Type B pancreatic cell (in vitro differentiated cells): ENCODE measurements around the gene HEG1. TPM values are rescaled to one million over a fixed set of nuclear protein-coding genes. Genes with fewer than 3 reads are reported as not detected.

ENCODE experiments used
- DNase-seq: peaks from one replicate; pipeline ENCODE4 v3.0.0; 2021; ENCODE audit warnings: mixed read lengths; ENCODE audit not compliant: unreplicated experiment; ENCODE audit errors: extremely low spot score
- H3K27ac Mint-ChIP-seq: 2 replicates; pipeline ENCODE4 v1.8.0; 2021; ENCODE audit warnings: mild to moderate bottlenecking, mixed read lengths
- H3K27me3 Mint-ChIP-seq: 2 replicates; pipeline ENCODE4 v1.8.0; 2021; ENCODE audit warnings: mixed read lengths
- H3K36me3 Mint-ChIP-seq: 2 replicates; pipeline ENCODE4 v1.8.0; 2021; ENCODE audit warnings: mixed read lengths
- H3K4me1 Mint-ChIP-seq: one replicate; pipeline ENCODE4 v1.8.0; 2021; ENCODE audit warnings: mixed read lengths; ENCODE audit not compliant: unreplicated experiment
- H3K4me3 Mint-ChIP-seq: 2 replicates; pipeline ENCODE4 v1.8.0; 2021; ENCODE audit warnings: mild to moderate bottlenecking, mixed read lengths
- H3K9me3 Mint-ChIP-seq: 2 replicates; pipeline ENCODE4 v1.8.0; 2021; ENCODE audit warnings: mixed read lengths
- CTCF ChIP-seq: fragments of 200-600 bp; sonication (generic); conservative IDR thresholded peaks from 2 replicates; pipeline ENCODE4 v1.5.0; 2021; ENCODE audit warnings: antibody characterized with exemption, mild to moderate bottlenecking
- total RNA-seq: library from RNA; stranded (reverse); gene quantifications from 2 replicates; pipeline ENCODE4 v1.2.1, GENCODE V29; 2021; ENCODE audit warnings: low replicate concordance

Gene HEG1
- total RNA-seq, 1 donor from 2014 or later: 43.1 TPM

- no peak overlapping the region for H3K27ac Mint-ChIP-seq
- peaks cover 17% of the 10 kb centered on the region for H3K4me1 Mint-ChIP-seq
Observed at GRCh38 chr3:125028657-125029056, 27.1 kb downstream of the HEG1 start.

GRCh38 chr3:125025642-125026041 lies 30.2 kb downstream of the HEG1 start:
- DNase-seq: no peak
- TF ChIP-seq CTCF: no peak

More at GRCh38 chr3:125028657-125029056, 27.1 kb downstream of the HEG1 start:
- H3K36me3 Mint-ChIP-seq: peaks cover 24% of the 10 kb centered on the region
- no peaks in the 10 kb centered on the region for H3K27me3 Mint-ChIP-seq
- no peak for TF ChIP-seq CTCF
- H3K9me3 Mint-ChIP-seq: no peaks in the 10 kb centered on the region
- no peak overlapping the region for H3K4me3 Mint-ChIP-seq
- no peak for DNase-seq

GRCh38 chr3:125024817-125025216 lies 31.0 kb downstream of the HEG1 start:
- H3K9me3 Mint-ChIP-seq: no peaks in the 10 kb centered on the region

More at GRCh38 chr3:125025642-125026041, 30.2 kb downstream of the HEG1 start:
- H3K4me3 Mint-ChIP-seq: no peak overlapping the region
- no peaks in the 10 kb centered on the region for H3K9me3 Mint-ChIP-seq
- H3K4me1 Mint-ChIP-seq: peaks cover 12% of the 10 kb centered on the region
- H3K27me3 Mint-ChIP-seq: no peaks in the 10 kb centered on the region
- no peak overlapping the region for H3K27ac Mint-ChIP-seq
- H3K36me3 Mint-ChIP-seq: peaks cover 18% of the 10 kb centered on the region

GRCh38 chr3:125023833-125024555 lies 31.8 kb downstream of the HEG1 start:
- peaks cover 23% of the 10 kb centered on the region for H3K36me3 Mint-ChIP-seq
- H3K27ac Mint-ChIP-seq: no peak overlapping the region
- H3K9me3 Mint-ChIP-seq: no peaks in the 10 kb centered on the region
- H3K4me1 Mint-ChIP-seq: peaks cover 12% of the 10 kb centered on the region
- H3K4me3 Mint-ChIP-seq: no peak overlapping the region
- no peak for DNase-seq
- TF ChIP-seq CTCF: no peak
- no peaks in the 10 kb centered on the region for H3K27me3 Mint-ChIP-seq

More at GRCh38 chr3:125024817-125025216, 31.0 kb downstream of the HEG1 start:
- Mint-ChIP-seq H3K36me3 (peaks cover 18% of the 10 kb centered on the region), H3K4me1 (peaks cover 12% of the 10 kb centered on the region), H3K4me3 (no peak overlapping the region), H3K27me3 (no peaks in the 10 kb centered on the region), H3K27ac (no peak overlapping the region)
- DNase-seq: no peak
- TF ChIP-seq CTCF: no peak

GRCh38 chr3:125022206-125022605 lies 33.6 kb downstream of the HEG1 start:
- H3K4me1 Mint-ChIP-seq: peaks cover 12% of the 10 kb centered on the region
- H3K36me3 Mint-ChIP-seq: peaks cover 16% of the 10 kb centered on the region
- no peak for TF ChIP-seq CTCF
- no peaks in the 10 kb centered on the region for H3K27me3 Mint-ChIP-seq
- H3K4me3 Mint-ChIP-seq: no peak overlapping the region
- H3K27ac Mint-ChIP-seq: no peak overlapping the region
- no peak for DNase-seq
- H3K9me3 Mint-ChIP-seq: no peaks in the 10 kb centered on the region
